IPS DF 19.7 (cell line): ENCODE measurements around the gene RRBP1.
A peak's percentile ranks its signal among the peaks of the same experiment; 100 is the strongest.

Experiments
- DNase-seq: peaks from one replicate; pipeline ENCODE4 v3.0.0-alpha.2; 2013; ENCODE audit warnings: low read depth, low spot score

The RRBP1 gene

GRCh38 chr20:17580895-17581294 lies 101.1 kb downstream of the RRBP1 start:
- no peak for DNase-seq

DNA sequence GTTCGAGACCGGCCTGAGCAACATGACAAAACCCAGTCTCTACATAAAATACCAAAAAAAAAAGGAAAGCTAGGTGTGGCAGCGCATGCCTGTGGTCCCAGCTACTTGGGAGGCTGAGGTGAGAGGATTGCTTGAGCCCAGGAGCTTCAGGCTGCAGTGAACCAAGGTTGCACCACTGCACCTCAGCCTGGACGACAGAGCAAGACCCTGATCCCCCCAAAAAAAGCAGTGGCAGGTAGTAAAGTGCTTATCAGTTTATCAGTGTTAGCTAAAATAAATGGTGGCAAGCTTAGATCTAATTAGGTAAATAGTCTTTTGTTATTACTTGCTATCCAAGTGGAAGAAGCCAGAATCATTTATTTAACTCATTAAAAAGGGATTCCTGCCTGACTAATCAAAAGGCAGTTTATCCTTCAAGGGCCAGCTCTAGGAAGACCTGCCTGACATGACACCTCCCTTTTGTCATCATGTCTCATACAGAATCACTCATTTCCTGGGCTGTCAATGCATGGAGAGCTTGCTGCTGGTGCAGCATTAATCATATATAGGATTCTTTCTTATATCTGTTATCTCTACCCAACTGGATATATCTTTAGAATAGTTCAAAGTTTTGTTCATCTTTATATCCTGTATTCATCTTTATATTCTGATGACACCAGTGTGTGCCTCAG lies 102.5 kb downstream of the RRBP1 start:
- no peak for DNase-seq

DNA sequence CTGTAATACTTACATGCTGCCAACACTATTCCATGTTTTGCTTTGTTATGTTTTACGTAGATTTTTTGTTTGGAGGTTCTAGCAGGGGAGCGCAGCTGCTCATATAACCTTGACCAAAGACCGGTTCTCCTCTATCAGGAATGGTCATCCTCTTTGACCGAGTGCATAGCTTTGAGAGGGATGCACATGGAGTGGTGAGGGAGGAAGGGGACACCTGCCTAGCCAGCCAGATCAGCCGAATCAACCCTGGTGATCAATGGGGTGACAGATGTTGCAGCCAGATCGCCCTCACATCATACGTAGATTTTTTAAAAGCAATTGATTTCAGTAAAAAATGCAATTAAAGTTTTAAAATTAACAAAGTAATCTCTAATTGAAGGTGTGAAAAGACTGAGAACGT lies 105.8 kb downstream of the RRBP1 start:
- no peak for DNase-seq

DNA sequence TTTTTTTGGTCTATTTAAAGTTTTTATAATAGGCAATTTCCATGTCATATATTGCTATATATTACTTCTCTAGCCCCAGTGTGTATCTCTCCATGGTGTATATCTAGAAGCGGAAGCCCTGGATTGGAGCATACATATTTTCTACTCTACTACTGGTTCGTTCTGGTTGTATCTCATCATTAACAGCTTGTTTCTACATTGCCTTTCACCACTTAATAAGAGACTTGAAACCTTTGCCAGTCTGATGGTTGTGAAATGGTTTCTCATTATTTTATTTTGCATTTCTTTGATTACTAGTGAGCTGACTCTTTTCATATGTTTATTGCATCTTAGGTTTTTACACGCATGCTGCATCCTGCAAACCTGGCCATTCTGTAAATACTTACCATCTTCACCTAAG lies 108.6 kb downstream of the RRBP1 start:
- no peak for DNase-seq

GRCh38 chr20:17572034-17572638 lies 109.9 kb downstream of the RRBP1 start:
- DNase-seq: no peak

DNA sequence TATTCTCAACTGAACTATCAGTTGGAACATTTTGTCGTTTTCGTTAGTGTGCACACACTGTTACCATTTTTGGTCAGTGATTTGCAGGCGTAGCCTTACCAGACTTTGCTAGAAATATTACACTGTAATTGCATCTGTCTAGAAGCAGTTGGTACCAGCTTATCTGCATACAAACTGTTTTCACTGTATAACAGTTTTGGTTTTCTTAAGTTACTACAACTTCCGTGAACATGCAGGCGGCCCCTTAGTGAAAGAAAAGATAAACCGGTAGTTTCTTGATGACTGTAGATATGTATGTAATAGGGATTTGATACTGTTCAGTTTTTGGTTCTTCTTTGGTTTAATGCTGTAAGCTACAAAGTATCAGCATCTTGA lies 110.9 kb downstream of the RRBP1 start:
- DNase-seq: no peak

- no peak for DNase-seq
These were observed 111.5 kb downstream of the RRBP1 start for GRCh38 chr20:17570347-17571152.

- DNase-seq: peak; percentile 87
These were observed 112.3 kb downstream of the RRBP1 start, which contains the start of gene DSTN for GRCh38 chr20:17569616-17570346. Gene DSTN (plus strand): TSS chr20:17570075. CDS start chr20:17570209, 134 bp downstream.

DNA sequence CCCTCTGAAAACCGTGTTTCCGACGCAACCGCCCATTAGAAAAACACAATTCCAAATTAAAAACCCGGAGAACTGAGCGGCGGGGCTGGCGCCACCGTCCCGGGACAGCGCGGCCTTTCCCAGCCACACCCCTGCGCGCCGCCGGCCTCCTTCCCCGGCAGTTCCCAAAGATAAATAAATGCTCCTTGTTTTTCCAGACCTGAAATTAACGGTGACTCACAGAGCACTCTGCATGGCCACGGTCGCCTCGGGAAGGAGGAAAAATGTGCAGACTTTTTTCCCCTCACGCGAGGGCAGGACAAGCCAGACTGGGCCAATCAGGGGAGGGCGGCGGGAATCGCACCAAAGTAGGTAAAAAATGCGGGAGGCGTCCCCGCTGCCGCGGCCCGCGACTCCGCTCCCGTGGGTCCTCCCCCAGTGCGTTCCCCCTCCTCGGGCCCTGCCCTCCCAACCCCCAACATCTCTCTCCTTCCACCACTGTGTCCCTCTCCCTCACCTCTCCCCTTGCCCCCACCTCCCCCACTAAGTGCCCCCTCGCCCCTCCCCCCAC lies 113.0 kb downstream of the RRBP1 start:
- DNase-seq: peak; percentile 20

DNA sequence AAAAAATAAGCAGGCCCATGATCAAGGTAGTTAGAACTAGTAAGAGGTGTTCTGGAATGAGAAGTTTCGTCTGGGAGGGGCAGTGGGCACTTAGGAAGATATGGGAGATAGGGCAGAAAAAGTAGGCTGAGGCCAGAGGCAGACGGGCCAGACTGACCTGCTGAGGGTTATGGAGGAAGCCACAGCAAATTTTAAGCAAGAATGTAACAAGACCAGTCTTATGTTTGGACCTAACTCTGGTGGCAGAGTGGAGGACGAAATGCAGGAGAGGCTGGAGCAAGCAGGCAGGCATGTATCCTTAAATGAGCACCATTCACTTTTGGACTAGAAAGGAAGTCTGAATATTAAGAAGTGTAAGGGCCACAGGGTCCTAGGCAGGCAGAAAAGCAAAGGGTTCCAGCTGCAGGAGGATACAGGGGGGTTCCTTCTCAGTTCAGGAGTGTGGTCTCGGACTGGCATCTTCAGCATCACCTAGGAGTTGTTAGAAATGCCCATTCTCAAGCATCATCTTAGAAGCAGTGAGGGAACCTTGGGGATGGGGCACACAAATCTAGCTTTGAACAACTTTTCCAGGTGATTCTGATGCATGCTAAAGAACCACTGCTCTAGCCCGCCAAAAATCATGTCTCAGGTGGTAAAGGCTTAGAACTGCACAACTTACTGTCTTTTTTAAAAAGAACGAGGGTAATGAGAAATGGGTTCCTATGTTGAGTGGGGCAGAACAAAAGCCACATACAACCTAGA lies 113.8 kb downstream of the RRBP1 start:
- DNase-seq: no peak

DNA sequence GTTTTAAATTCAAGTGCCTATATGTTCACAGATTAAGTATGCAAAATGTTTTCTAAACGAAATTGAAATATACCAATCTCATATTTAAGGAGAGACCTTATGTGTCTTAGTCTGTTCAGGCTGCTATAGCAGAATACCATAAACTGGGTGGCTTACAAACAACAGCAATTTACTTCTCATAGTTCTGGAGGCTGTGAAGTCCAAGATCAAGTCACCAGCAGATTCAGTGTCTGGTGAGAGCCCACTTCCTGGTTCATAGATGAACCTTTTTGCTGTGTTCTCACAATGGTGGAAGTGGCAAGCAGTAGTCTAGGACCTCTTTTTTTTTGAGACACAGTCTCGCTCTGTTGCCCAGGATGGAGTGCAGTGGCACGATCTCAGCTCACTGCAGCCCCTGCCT lies 115.7 kb downstream of the RRBP1 start:
- no peak for DNase-seq

DNA sequence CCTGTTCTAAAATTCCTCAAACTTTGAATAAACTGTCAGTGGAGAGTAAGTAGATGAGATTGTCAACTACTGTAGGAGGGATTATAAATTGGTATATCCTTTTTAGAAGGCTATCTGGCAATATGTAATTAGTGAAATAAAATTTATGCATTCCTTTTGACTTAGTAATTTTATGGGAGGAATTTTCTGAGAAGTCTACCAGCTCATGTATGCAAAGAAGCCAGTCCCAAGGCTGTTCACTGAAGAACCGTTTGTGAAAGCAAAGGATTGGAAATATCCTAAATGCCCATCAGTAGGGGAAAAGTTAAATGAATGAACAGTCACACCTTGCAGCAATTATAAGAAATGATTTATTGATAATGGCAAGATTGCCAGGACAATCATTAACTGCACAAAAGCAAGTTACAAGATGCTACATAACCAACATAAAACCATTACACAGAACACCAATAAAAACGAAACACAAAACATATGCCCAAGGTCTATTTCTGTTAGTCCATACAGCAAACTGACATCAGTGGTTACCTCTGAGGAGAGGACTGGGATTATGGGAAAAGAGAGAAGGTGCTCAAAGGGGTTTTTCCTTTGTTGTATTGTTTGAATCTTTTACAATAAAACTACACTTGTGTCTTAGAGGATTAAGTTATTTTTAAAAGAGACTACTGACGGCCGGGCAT lies 116.7 kb downstream of the RRBP1 start:
- no peak for DNase-seq
